PC-9 (cell line): ENCODE data around the gene OR52K1. TPM values are rescaled to one million over a fixed set of nuclear protein-coding genes. Genes with fewer than 3 reads are reported as not detected.

Experiments used
- BruUV-seq: library from RNA; stranded (reverse); fragments of 400-500 nt; replicated peaks from 2 replicates; lab custom pipeline; 2021; lab: Mats Ljungman, UMichigan
- CTCF ChIA-PET: fragments of 300-600 bp; sonication (Branson Sonifier 250); formaldehyde crosslinking; loops from one replicate; lab custom pipeline; 2022; ENCODE audit warnings: antibody characterized with exemption; lab: Charles Lee
- POLR2A ChIA-PET: fragments of 300-600 bp; sonication (Branson Sonifier 250); formaldehyde crosslinking; loops from one replicate; lab custom pipeline; 2022; ENCODE audit warnings: antibody characterized with exemption; ENCODE audit not compliant: unreplicated experiment; lab: Charles Lee
- DNase-seq, 2 experiments: peaks; one replicate each; pipeline versions ENCODE4 v3.0.0 to v3.0.0-alpha.2; 2015 to 2022; ENCODE audit warnings: mixed read lengths in 1 of 2
- H2AFZ ChIP-seq: fragments of 200-600 bp; sonication (generic); 2 replicates; pipeline ENCODE4 v1.8.1; 2017; ENCODE audit warnings: antibody characterized with exemption
- H3F3A ChIP-seq: fragments of 200-600 bp; sonication (generic); 2 replicates; pipeline ENCODE4 v1.8.1; 2017; ENCODE audit warnings: antibody characterized with exemption, mild to moderate bottlenecking, low read depth; ENCODE audit not compliant: insufficient read depth
- H3K27ac ChIP-seq: fragments of 200-600 bp; sonication (generic); 2 replicates; pipeline ENCODE4 v1.6.1; 2016; ENCODE audit warnings: mixed run types
- H3K27me3 ChIP-seq: fragments of 200-600 bp; sonication (generic); 2 replicates; pipeline ENCODE4 v1.6.1; 2016; ENCODE audit warnings: low read depth, mixed run types; ENCODE audit not compliant: insufficient read depth
- H3K36me3 ChIP-seq: fragments of 200-600 bp; sonication (generic); 2 replicates; pipeline ENCODE4 v1.6.1; 2016; ENCODE audit warnings: low read depth, mixed run types
- H3K4me1 ChIP-seq: fragments of 200-600 bp; sonication (generic); replicated peaks from 2 replicates; pipeline ENCODE4 v1.6.1; 2016; ENCODE audit warnings: mixed run types; ENCODE audit not compliant: insufficient read depth
- H3K4me2 ChIP-seq: fragments of 200-600 bp; sonication (generic); 2 replicates; pipeline ENCODE4 v1.6.1; 2017; ENCODE audit warnings: mixed run types
- H3K4me3 ChIP-seq: fragments of 200-600 bp; sonication (generic); 2 replicates; pipeline ENCODE4 v1.6.1; 2016; ENCODE audit warnings: mixed run types
- H3K79me2 ChIP-seq: fragments of 200-600 bp; sonication (generic); 2 replicates; pipeline ENCODE4 v1.6.1; 2017; ENCODE audit warnings: low read depth, mixed run types
- H3K9me2 ChIP-seq: fragments of 200-600 bp; sonication (generic); 2 replicates; pipeline ENCODE4 v1.8.1; 2017; ENCODE audit warnings: mild to moderate bottlenecking; ENCODE audit not compliant: insufficient read depth
- H3K9me3 ChIP-seq: fragments of 200-600 bp; sonication (generic); 2 replicates; pipeline ENCODE4 v1.8.1; 2016; ENCODE audit warnings: low read depth; ENCODE audit not compliant: insufficient read depth
- H4K20me1 ChIP-seq: fragments of 200-600 bp; sonication (generic); 2 replicates; pipeline ENCODE4 v1.8.1; 2017; ENCODE audit not compliant: insufficient read depth
- CTCF ChIP-seq: fragments of 200-600 bp; sonication (generic); conservative IDR thresholded peaks from 2 replicates; pipeline ENCODE4 v1.6.1; 2017; ENCODE audit warnings: mixed run types, antibody characterized with exemption, mild to moderate bottlenecking, moderate library complexity
- EZH2 ChIP-seq: fragments of 200-600 bp; sonication (generic); IDR thresholded peaks from 2 replicates; pipeline ENCODE4 v1.8.0; 2017; ENCODE audit warnings: antibody characterized with exemption, low read depth
- intact Hi-C: fragments of 100-400 bp; cut with micrococcal nuclease; formaldehyde crosslinking; loops from one replicate; pipeline ENCODE4 v1.10.0; 2022; ENCODE audit not compliant: unreplicated experiment
- total RNA-seq: library from RNA; stranded (reverse); gene quantifications from 2 replicates; pipeline ENCODE4 v1.2.3, GENCODE V29; 2021

The OR52K1 gene
- total RNA-seq, 1 experiment from 2014 or later, result not detected

DNA sequence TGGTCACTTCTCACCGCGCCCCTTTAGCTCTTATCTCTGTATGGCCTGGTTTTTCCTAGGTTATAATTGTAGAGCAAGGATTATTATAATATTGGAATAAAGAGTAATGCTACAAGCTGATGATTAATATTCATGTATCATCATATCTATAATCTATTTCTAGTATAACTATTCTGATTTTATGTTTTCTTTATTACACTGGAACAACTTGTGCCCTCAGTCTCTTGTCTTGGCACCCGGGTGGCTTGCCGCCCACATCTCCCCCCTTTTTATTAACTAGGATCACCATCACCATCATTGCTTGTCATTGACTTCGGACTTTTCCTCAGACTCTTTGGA lies 11.0 kb downstream of the OR52K1 start:
- intact Hi-C loops, result loop anchor here (1.0 kb wide), 1 partner anchor 306 kb away; no protein-coding TSS in a partner anchor
- Histone ChIP-seq H3K9me2 (no peaks in the 10 kb centered on the region), H3K27me3 (no peaks in the 10 kb centered on the region; the same call in 1 of the 2 replicates), H3K27ac (no peak overlapping the region), H3K9me3 (no peaks in the 10 kb centered on the region), H3K79me2 (no peaks in the 10 kb centered on the region), H3F3A (no peaks in the 10 kb centered on the region), H3K4me1 (no peaks in the 10 kb centered on the region), H2AFZ (no peak overlapping the region), H4K20me1 (no peaks in the 10 kb centered on the region), H3K4me3 (no peak overlapping the region), H3K4me2 (no peak overlapping the region), H3K36me3 (no peaks in the 10 kb centered on the region)
- no TSS peak for BruUV-seq
- TF ChIP-seq EZH2, result no peak
- no peak; the same call in 1 of the 2 replicates for TF ChIP-seq CTCF
- no peak for DNase-seq
- CTCF ChIA-PET, result no interaction called here
- POLR2A ChIA-PET, result no interaction called here

DNA sequence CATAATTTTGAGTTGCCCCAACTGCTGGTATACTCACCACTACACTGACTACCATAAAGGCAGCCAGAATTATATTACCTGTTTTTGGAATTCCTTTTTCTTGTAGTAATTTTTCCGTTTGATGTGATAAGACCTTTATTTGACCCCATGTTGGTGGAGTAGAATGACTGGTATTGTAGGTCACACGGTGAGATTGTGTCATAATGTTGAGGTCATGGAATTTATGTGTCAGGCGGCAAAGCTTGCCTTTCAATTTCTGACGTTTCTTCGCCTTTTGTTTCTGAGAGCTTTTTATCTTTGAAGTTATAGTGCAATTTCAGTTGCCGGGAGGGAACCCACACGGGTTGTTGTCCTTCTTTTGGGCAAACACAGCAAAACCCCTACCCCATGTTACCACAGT lies 13.0 kb downstream of the OR52K1 start:
- no peak overlapping the region for H2AFZ ChIP-seq
- H4K20me1 ChIP-seq, result no peaks in the 10 kb centered on the region
- TF ChIP-seq CTCF (no peak), EZH2 (no peak)
- CTCF ChIA-PET, result no interaction called here
- intact Hi-C loops, result no loop called here
- H3K4me3 ChIP-seq, result no peak overlapping the region
- H3F3A ChIP-seq, result no peaks in the 10 kb centered on the region
- H3K27ac ChIP-seq, result no peak overlapping the region
- H3K9me3 ChIP-seq, result no peaks in the 10 kb centered on the region
- DNase-seq, result peak in 1 of 2 experiments; percentile 38
- POLR2A ChIA-PET, result no interaction called here
- no peaks in the 10 kb centered on the region for H3K79me2 ChIP-seq
- peak overlapping the region; percentile 7; the same call in 1 of the 2 replicates for H3K4me2 ChIP-seq
- H3K4me1 ChIP-seq, result no peaks in the 10 kb centered on the region
- H3K9me2 ChIP-seq, result no peaks in the 10 kb centered on the region
- no TSS peak for BruUV-seq
- H3K36me3 ChIP-seq, result no peaks in the 10 kb centered on the region
- no peaks in the 10 kb centered on the region; the same call in 1 of the 2 replicates for H3K27me3 ChIP-seq

GRCh38 chr11:4495986-4496385 lies 13.5 kb downstream of the OR52K1 start:
- no peaks in the 10 kb centered on the region; the same call in 1 of the 2 replicates for H3K27me3 ChIP-seq
- no peaks in the 10 kb centered on the region for H4K20me1 ChIP-seq
- H3K27ac ChIP-seq, result no peak overlapping the region
- no peak for DNase-seq
- no peaks in the 10 kb centered on the region for H3F3A ChIP-seq
- H3K9me3 ChIP-seq, result no peaks in the 10 kb centered on the region
- no peak overlapping the region for H2AFZ ChIP-seq
- no peaks in the 10 kb centered on the region for H3K79me2 ChIP-seq
- H3K4me1 ChIP-seq, result no peaks in the 10 kb centered on the region
- POLR2A ChIA-PET, result no interaction called here
- H3K4me2 ChIP-seq, result peak overlapping the region; percentile 16; the same call in 1 of the 2 replicates
- TF ChIP-seq EZH2 (no peak), CTCF (no peak)
- intact Hi-C loops, result no loop called here
- no peaks in the 10 kb centered on the region for H3K36me3 ChIP-seq
- CTCF ChIA-PET, result no interaction called here
- no peaks in the 10 kb centered on the region for H3K9me2 ChIP-seq
- no peak overlapping the region for H3K4me3 ChIP-seq
- no TSS peak for BruUV-seq
